H1 (cell line): ENCODE measurements around the gene EEF1A2. TPM values are rescaled to one million over a fixed set of nuclear protein-coding genes. Genes with fewer than 3 reads are reported as not detected.

Experiments used
- GABPA ChIP-seq: IDR thresholded peaks from 2 replicates; pipeline ENCODE4 v1.6.1; 2011; ENCODE audit warnings: mild to moderate bottlenecking, low read length, moderate library complexity, borderline replicate concordance; ENCODE audit not compliant: insufficient read depth
- RFX5 ChIP-seq: IDR thresholded peaks from 2 replicates; pipeline ENCODE4 v1.6.1; 2011; ENCODE audit warnings: low read depth, low read length, improper control_type of control experiment, borderline replicate concordance
- SIX5 ChIP-seq: IDR thresholded peaks from 2 replicates; pipeline ENCODE4 v1.6.1; 2011; ENCODE audit warnings: mild to moderate bottlenecking, low read depth, low read length
- SRF ChIP-seq: IDR thresholded peaks from 2 replicates; pipeline ENCODE4 v1.6.1; 2011; ENCODE audit warnings: mild to moderate bottlenecking, low read depth, low read length, moderate library complexity
- SUZ12 ChIP-seq: fragments of 200-600 bp; sonication (generic); IDR thresholded peaks from 2 replicates; pipeline ENCODE4 v1.6.1; 2012; ENCODE audit warnings: mild to moderate bottlenecking, inconsistent platforms, low read length, moderate library complexity, mixed read lengths
- polyA plus RNA-seq, 7 experiments: library from polyadenylated mRNA; depleted of rRNA in 3 of 7; stranded (reverse) in 5 of 7; unstranded in 2 of 7; fragments of >200 nt in 5 of 7; fragments of 200-250 nt in 2 of 7; gene quantifications; 1 replicate in 5 of 7; 2 replicates in 1 of 7; 4 replicates in 1 of 7; pipeline versions ENCODE4 v1.2.1 to v1.2.3, GENCODE V29; 2011 to 2013; ENCODE audit warnings: missing spikeins in 2 of 7, mixed read lengths in 2 of 7
- total RNA-seq: library from RNA; stranded (reverse); fragmentation: NEBNext Ultra II Directional; extraction: Animal tissue kit (Norgen Biotek cat#: 25700); gene quantifications from 2 replicates; pipeline ENCODE4 v1.2.1, GENCODE V29; 2021
- TF ChIP-seq, protein P1 (sequence below): IDR thresholded peaks from 2 replicates; pipeline ENCODE4 v1.6.1; 2012; ENCODE audit warnings: inconsistent platforms

EEF1A2 gene
- total and polyA plus RNA-seq, 2 of the 8 experiments (the other 6 are each of a cell fraction or from before 2014, with no cell fraction given), result 7.4 to 25.8 TPM

DNA sequence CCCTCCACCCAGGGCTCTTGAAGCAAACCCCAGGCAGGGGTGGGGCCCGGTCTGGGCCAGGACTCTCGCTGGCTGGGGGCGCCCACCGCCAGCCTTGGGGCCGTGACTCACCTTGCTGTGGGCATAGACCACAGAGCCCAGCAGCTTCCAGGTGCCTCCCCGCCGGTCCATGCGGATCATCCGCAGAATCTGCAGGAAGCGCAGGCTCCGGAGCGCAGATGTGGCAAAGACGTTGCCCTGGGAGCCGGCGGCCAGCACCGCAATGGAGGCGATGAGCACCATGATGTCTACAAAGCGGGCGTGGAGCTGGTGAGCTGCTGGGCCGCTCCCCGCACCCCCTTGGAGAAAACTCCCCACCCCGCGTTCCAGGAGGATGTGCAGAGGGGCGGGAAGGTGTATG is 54.3 kb downstream of the EEF1A2 start (continued):
- no peak for TF ChIP-seq SRF
- no peak for TF ChIP-seq RFX5
- TF ChIP-seq GABPA, result no peak
- TF ChIP-seq, protein P1, sequence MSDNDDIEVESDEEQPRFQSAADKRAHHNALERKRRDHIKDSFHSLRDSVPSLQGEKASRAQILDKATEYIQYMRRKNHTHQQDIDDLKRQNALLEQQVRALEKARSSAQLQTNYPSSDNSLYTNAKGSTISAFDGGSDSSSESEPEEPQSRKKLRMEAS, result no peak
- TF ChIP-seq SUZ12, result no peak
- TF ChIP-seq SIX5, result no peak
